K562 (cell line): ENCODE measurements around the gene TMEM234. TPM values are rescaled to one million over a fixed set of nuclear protein-coding genes. Genes with fewer than 3 reads are reported as not detected.
A peak's percentile ranks its signal among the peaks of the same experiment; 100 is the strongest.

ENCODE experiments used
- CBFA2T3 ChIP-seq: fragments of 450-650 bp; IDR thresholded peaks from 2 replicates; pipeline ENCODE4 v1.6.1; 2017
- CCNT2 ChIP-seq: IDR thresholded peaks from 2 replicates; pipeline ENCODE4 v1.6.1; 2011; ENCODE audit warnings: borderline replicate concordance, low read depth, mild to moderate bottlenecking, moderate library complexity, mixed read lengths, low read length; ENCODE audit not compliant: insufficient read length; ENCODE audit errors: extremely low read depth
- CREB3 ChIP-seq: fragments of 450-650 bp; conservative IDR thresholded peaks from 2 replicates; pipeline ENCODE4 v1.6.1; 2016; ENCODE audit warnings: missing genetic modification characterization, low read depth, mild to moderate bottlenecking, missing compliant biosample characterization, moderate library complexity
- ETV5 ChIP-seq: sonication (generic); formaldehyde crosslinking; IDR thresholded peaks from 2 replicates; pipeline ENCODE4 v1.4.0; 2020; ENCODE audit warnings: low read depth, mild to moderate bottlenecking, missing genetic modification reagents
- FOXA1 ChIP-seq: fragments of 450-650 bp; IDR thresholded peaks from 2 replicates; pipeline ENCODE4 v1.6.1; 2016; ENCODE audit warnings: mild to moderate bottlenecking, borderline replicate concordance
- FOXK1 ChIP-seq: sonication (generic); formaldehyde crosslinking; IDR thresholded peaks from 2 replicates; pipeline ENCODE4 v1.8.0; 2022; ENCODE audit warnings: missing genetic modification reagents, mild to moderate bottlenecking, borderline replicate concordance
- GABPB2 ChIP-seq: fragments of 250-450 bp; sonication (Bioruptor Pico); conservative IDR thresholded peaks from 2 replicates; pipeline ENCODE4 v1.5.1; 2021; ENCODE audit warnings: mild to moderate bottlenecking
- GTF2A2 ChIP-seq: IDR thresholded peaks from 2 replicates; pipeline ENCODE4 v1.6.1; 2016; ENCODE audit warnings: mild to moderate bottlenecking, missing genetic modification characterization, missing compliant biosample characterization
- HES1 ChIP-seq: fragments of 450-650 bp; IDR thresholded peaks from 2 replicates; pipeline ENCODE4 v1.6.1; 2016; ENCODE audit warnings: low read depth, mild to moderate bottlenecking, moderate library complexity
- L3MBTL2 ChIP-seq: fragments of 450-650 bp; IDR thresholded peaks from 2 replicates; pipeline ENCODE4 v1.6.1; 2016; ENCODE audit warnings: mild to moderate bottlenecking, moderate library complexity
- MYC ChIP-seq, 2 experiments: fragments of 250-450 bp in 1 of 2; sonication (Bioruptor Pico) in 1 of 2; IDR thresholded peaks; 2 replicates each; pipeline versions ENCODE4 v1.5.1 to v1.6.1; 2012 to 2021; ENCODE audit warnings: low read depth in 2 of 2, borderline replicate concordance in 1 of 2, improper control_type of control experiment in 1 of 2, low read length in 1 of 2, mild to moderate bottlenecking in 1 of 2, moderate library complexity in 1 of 2
- NELFE ChIP-seq: IDR thresholded peaks from 2 replicates; pipeline ENCODE4 v1.6.1; 2011; ENCODE audit warnings: mild to moderate bottlenecking; ENCODE audit not compliant: insufficient read depth, insufficient read length
- PCBP1 ChIP-seq: fragments of 200-400 bp; formaldehyde crosslinking; IDR thresholded peaks from 2 replicates; pipeline ENCODE4 v1.6.1; 2018; ENCODE audit warnings: mild to moderate bottlenecking, low read depth, low read length; ENCODE audit not compliant: poor library complexity, severe bottlenecking
- PRMT5 ChIP-seq: sonication (generic); formaldehyde crosslinking; IDR thresholded peaks from 2 replicates; pipeline ENCODE4 v1.5.0; 2020; ENCODE audit warnings: missing genetic modification reagents
- PYGO2 ChIP-seq: fragments of 450-650 bp; IDR thresholded peaks from 2 replicates; pipeline ENCODE4 v1.6.1; 2016; ENCODE audit warnings: mild to moderate bottlenecking, missing genetic modification characterization, moderate library complexity, missing compliant biosample characterization
- RBM25 ChIP-seq: fragments of 200-400 bp; formaldehyde crosslinking; IDR thresholded peaks from 2 replicates; pipeline ENCODE4 v1.6.1; 2018; ENCODE audit warnings: low read length, low read depth, moderate library complexity; ENCODE audit not compliant: severe bottlenecking
- RERE ChIP-seq: sonication (generic); formaldehyde crosslinking; IDR thresholded peaks from 2 replicates; pipeline ENCODE4 v1.8.0; 2023; ENCODE audit warnings: missing genetic modification reagents, mild to moderate bottlenecking, borderline replicate concordance
- SMARCE1 ChIP-seq: fragments of 450-650 bp; IDR thresholded peaks from 2 replicates; pipeline ENCODE4 v1.7.1; 2016; ENCODE audit warnings: mild to moderate bottlenecking
- USF1 ChIP-seq: sonication (generic); formaldehyde crosslinking; IDR thresholded peaks from 2 replicates; pipeline ENCODE4 v1.9.0; 2022; ENCODE audit warnings: mild to moderate bottlenecking, missing genetic modification reagents
- ZNF561 ChIP-seq: fragments of 450-650 bp; formaldehyde crosslinking; conservative IDR thresholded peaks from 2 replicates; pipeline ENCODE4 v1.4.0; 2020; ENCODE audit warnings: mild to moderate bottlenecking, moderate library complexity
- polyA plus RNA-seq, 8 experiments: library from polyadenylated mRNA; depleted of rRNA in 4 of 8; stranded (reverse) in 5 of 8; unstranded in 3 of 8; fragments of >200 nt; fragmentation: Nextera tagmentation in 2 of 8; fragmentation: Illumina TruSeq in 1 of 8; extraction: Ambion mirVana in 2 of 8; extraction: Trizol in 1 of 8; gene quantifications; 2 replicates each; pipeline versions ENCODE4 v1.2.1 to v1.2.3, GENCODE V29; 2011 to 2014; ENCODE audit warnings: inconsistent platforms in 1 of 8, missing spikeins in 1 of 8
- total RNA-seq, 7 experiments: library from RNA; depleted of rRNA in 6 of 7; stranded (reverse); fragments of >200 nt in 6 of 7; fragmentation: Illumina TruSeq in 2 of 7; extraction: Trizol in 2 of 7; gene quantifications; 2 replicates each; pipeline versions ENCODE4 v1.2.1 to v1.2.3, GENCODE V29; 2011 to 2021; ENCODE audit warnings: low replicate concordance in 1 of 7

TMEM234 gene
- total and polyA plus RNA-seq, 9 of the 15 experiments (the other 6 are each of a cell fraction or from before 2014, with no cell fraction given): 5.0 to 12.9 (median 7.6) TPM

- TF ChIP-seq PYGO2 (tag) (no peak), CBFA2T3 (peak; percentile 27; the same call in 1 of the 2 replicates), L3MBTL2 (peak; percentile 100), MYC (IDR thresholded peaks at IDR 0.05; ENCODE audit: low read depth, low read length) (peak; percentile 98; the same call in 1 of the 2 replicates), MYC (CRISPR knock-in tag; IDR thresholded peaks at IDR 0.05; ENCODE audit: borderline replicate concordance, low read depth) (peak; percentile 89), ETV5 (peak; percentile 90), CCNT2 (peak; percentile 90), NELFE (no peak), SMARCE1 (no peak), PRMT5 (CRISPR knock-in tag) (no peak), RERE (CRISPR knock-in tag) (no peak), RBM25 (peak; percentile 90), FOXK1 (CRISPR knock-in tag) (peak; percentile 77; the same call in 1 of the 2 replicates), ZNF561 (CRISPR knock-in tag) (no peak), CREB3 (tag) (peak; percentile 87), PCBP1 (peak; percentile 95), FOXA1 (no peak), GABPB2 (CRISPR knock-in tag) (no peak), USF1 (CRISPR knock-in tag) (peak; percentile 69), GTF2A2 (tag) (no peak), HES1 (no peak)
Observed at GRCh38 chr1:32179443-32180185, 42.5 kb downstream of the TMEM234 start, which contains the start of gene TXLNA (continued).
